ENCODE data around the gene BABAM2. TPM values are rescaled to one million over a fixed set of nuclear protein-coding genes. Genes with fewer than 3 reads are reported as not detected.

The BABAM2 gene
- total RNA-seq, 1 donor from 2014 or later: 43.5 TPM

- no peaks in the 10 kb centered on the region for H3K27me3 Mint-ChIP-seq (ENCODE audit: low read depth)
- no peaks in the 10 kb centered on the region for H3K9me3 Mint-ChIP-seq
- no peak overlapping the region for H3K27ac Mint-ChIP-seq
- no peak overlapping the region for H3K4me3 Mint-ChIP-seq
- no peak for TF ChIP-seq CTCF (IDR thresholded peaks at IDR 0.05; ENCODE audit: unreplicated experiment)
- DNase-seq (ENCODE audit: low spot score in 2 of 2, unreplicated experiment in 2 of 2): no peak
- H3K36me3 Mint-ChIP-seq: no peaks in the 10 kb centered on the region
- H3K4me1 Mint-ChIP-seq: peaks cover 8% of the 10 kb centered on the region
These were observed 205.9 kb downstream of the BABAM2 start for GRCh38 chr2:28096421-28096820.

- Mint-ChIP-seq H3K4me3 (no peak overlapping the region), H3K27ac (no peak overlapping the region), H3K36me3 (no peaks in the 10 kb centered on the region), H3K4me1 (peaks cover 11% of the 10 kb centered on the region), H3K27me3 (ENCODE audit: low read depth) (no peaks in the 10 kb centered on the region), H3K9me3 (no peaks in the 10 kb centered on the region)
- no peak for TF ChIP-seq CTCF (IDR thresholded peaks at IDR 0.05; ENCODE audit: unreplicated experiment)
- no peak for DNase-seq (ENCODE audit: low spot score in 2 of 2, unreplicated experiment in 2 of 2)
These were observed 208.1 kb downstream of the BABAM2 start for GRCh38 chr2:28098501-28099225.

GRCh38 chr2:28101123-28101522 lies 210.6 kb downstream of the BABAM2 start:
- no peak for TF ChIP-seq CTCF (IDR thresholded peaks at IDR 0.05; ENCODE audit: unreplicated experiment)
- no peaks in the 10 kb centered on the region for H3K36me3 Mint-ChIP-seq
- no peaks in the 10 kb centered on the region for H3K27me3 Mint-ChIP-seq (ENCODE audit: low read depth)
- H3K27ac Mint-ChIP-seq: no peak overlapping the region
- H3K9me3 Mint-ChIP-seq: no peaks in the 10 kb centered on the region
- no peak for DNase-seq (ENCODE audit: low spot score in 2 of 2, unreplicated experiment in 2 of 2)
- peaks cover 11% of the 10 kb centered on the region for H3K4me1 Mint-ChIP-seq
- no peak overlapping the region for H3K4me3 Mint-ChIP-seq

GRCh38 chr2:28101892-28102291 lies 211.4 kb downstream of the BABAM2 start:
- Mint-ChIP-seq H3K36me3 (no peaks in the 10 kb centered on the region), H3K27ac (peak overlapping the region; percentile 23), H3K9me3 (no peaks in the 10 kb centered on the region), H3K4me1 (peaks cover 4% of the 10 kb centered on the region), H3K27me3 (ENCODE audit: low read depth) (no peaks in the 10 kb centered on the region), H3K4me3 (no peak overlapping the region)
- no peak for DNase-seq (ENCODE audit: low spot score in 2 of 2, unreplicated experiment in 2 of 2)
- TF ChIP-seq CTCF (IDR thresholded peaks at IDR 0.05; ENCODE audit: unreplicated experiment): no peak

- no peaks in the 10 kb centered on the region for H3K27me3 Mint-ChIP-seq (ENCODE audit: low read depth)
- H3K36me3 Mint-ChIP-seq: no peaks in the 10 kb centered on the region
- no peak overlapping the region for H3K4me3 Mint-ChIP-seq
- H3K27ac Mint-ChIP-seq: no peak overlapping the region
- TF ChIP-seq CTCF (IDR thresholded peaks at IDR 0.05; ENCODE audit: unreplicated experiment): no peak
- no peaks in the 10 kb centered on the region for H3K9me3 Mint-ChIP-seq
- H3K4me1 Mint-ChIP-seq: peaks cover 2% of the 10 kb centered on the region
- DNase-seq (ENCODE audit: low spot score in 2 of 2, unreplicated experiment in 2 of 2): no peak
These were observed 211.9 kb downstream of the BABAM2 start for GRCh38 chr2:28102455-28102874.

Data from mesothelial cell of epicardium (in vitro differentiated cells).